Neural progenitor cell (in vitro differentiated cells): ENCODE data around the gene LRP5. TPM values are rescaled to one million over a fixed set of nuclear protein-coding genes. Genes with fewer than 3 reads are reported as not detected.

Source experiments
- DNase-seq: peaks from one replicate; pipeline ENCODE4 v3.0.0-alpha.2; 2016; ENCODE audit warnings: low spot score
- H2AFZ ChIP-seq: fragments of 200-600 bp; sonication (generic); replicated peaks from 2 replicates; pipeline ENCODE4 v1.6.1; 2016; ENCODE audit warnings: antibody characterized with exemption
- H3F3A ChIP-seq: fragments of 200-600 bp; sonication (generic); 2 replicates; pipeline ENCODE4 v1.6.1; 2016; ENCODE audit warnings: antibody characterized with exemption, low read depth
- H3K27ac ChIP-seq: fragments of 200-600 bp; sonication (generic); 2 replicates; pipeline ENCODE4 v1.5.1; 2016; ENCODE audit warnings: mild to moderate bottlenecking
- H3K27me3 ChIP-seq: fragments of 200-600 bp; sonication (generic); 2 replicates; pipeline ENCODE4 v1.6.1; 2016; ENCODE audit warnings: mild to moderate bottlenecking, moderate library complexity
- H3K36me3 ChIP-seq: fragments of 200-600 bp; sonication (generic); 2 replicates; pipeline ENCODE4 v1.5.1; 2016
- H3K4me1 ChIP-seq: fragments of 200-600 bp; sonication (generic); 2 replicates; pipeline ENCODE4 v1.6.1; 2016; ENCODE audit warnings: mixed run types
- H3K4me2 ChIP-seq: fragments of 200-600 bp; sonication (generic); 2 replicates; pipeline ENCODE4 v1.6.1; 2016
- H3K4me3 ChIP-seq: fragments of 200-600 bp; sonication (generic); 2 replicates; pipeline ENCODE4 v1.5.1; 2016
- H3K79me2 ChIP-seq: fragments of 200-600 bp; sonication (generic); 2 replicates; pipeline ENCODE4 v1.6.1; 2016; ENCODE audit warnings: low read depth
- H3K9ac ChIP-seq: fragments of 200-600 bp; sonication (generic); 2 replicates; pipeline ENCODE4 v1.6.1; 2016
- H3K9me3 ChIP-seq: fragments of 200-600 bp; sonication (generic); 2 replicates; pipeline ENCODE4 v1.5.1; 2016; ENCODE audit warnings: low read depth
- H4K20me1 ChIP-seq: fragments of 200-600 bp; sonication (generic); 2 replicates; pipeline ENCODE4 v1.6.1; 2016; ENCODE audit warnings: low read depth
- H3K27ac Mint-ChIP-seq: 3 replicates; pipeline ENCODE4 v1.8.0; 2021; ENCODE audit warnings: mixed read lengths
- H3K27me3 Mint-ChIP-seq: 2 replicates; pipeline ENCODE4 v1.8.0; 2022; ENCODE audit warnings: low read depth, mild to moderate bottlenecking, inconsistent platforms, moderate library complexity, mixed read lengths; ENCODE audit not compliant: insufficient read depth
- H3K36me3 Mint-ChIP-seq: 3 replicates; pipeline ENCODE4 v1.8.0; 2021; ENCODE audit warnings: mixed read lengths
- H3K4me1 Mint-ChIP-seq: 3 replicates; pipeline ENCODE4 v1.8.0; 2021; ENCODE audit warnings: mixed read lengths
- H3K4me3 Mint-ChIP-seq: 3 replicates; pipeline ENCODE4 v1.8.0; 2021; ENCODE audit warnings: mild to moderate bottlenecking, moderate library complexity, mixed read lengths
- H3K9me3 Mint-ChIP-seq: 3 replicates; pipeline ENCODE4 v1.8.0; 2020; ENCODE audit warnings: mixed read lengths
- EZH2 ChIP-seq: fragments of 200-600 bp; sonication (generic); IDR thresholded peaks from 2 replicates; pipeline ENCODE4 v1.6.1; 2017; ENCODE audit warnings: antibody characterized with exemption, mild to moderate bottlenecking, moderate library complexity
- EZH2phosphoT487 ChIP-seq: fragments of 200-600 bp; sonication (generic); IDR thresholded peaks from 2 replicates; pipeline ENCODE4 v1.6.1; 2017; ENCODE audit warnings: antibody characterized with exemption
- total RNA-seq: library from RNA; depleted of rRNA; stranded (reverse); fragments of >200 nt; gene quantifications from 2 replicates; pipeline ENCODE4 v1.2.3, GENCODE V29; 2015; ENCODE audit warnings: low replicate concordance
- TF ChIP-seq, protein P1 (sequence below): fragments of 200-600 bp; sonication (generic); IDR thresholded peaks from 2 replicates; pipeline ENCODE4 v1.5.1; 2017; ENCODE audit warnings: antibody characterized with exemption, mild to moderate bottlenecking

The LRP5 gene
- total RNA-seq, 1 donor from 2014 or later, result 7.3 TPM

DNA sequence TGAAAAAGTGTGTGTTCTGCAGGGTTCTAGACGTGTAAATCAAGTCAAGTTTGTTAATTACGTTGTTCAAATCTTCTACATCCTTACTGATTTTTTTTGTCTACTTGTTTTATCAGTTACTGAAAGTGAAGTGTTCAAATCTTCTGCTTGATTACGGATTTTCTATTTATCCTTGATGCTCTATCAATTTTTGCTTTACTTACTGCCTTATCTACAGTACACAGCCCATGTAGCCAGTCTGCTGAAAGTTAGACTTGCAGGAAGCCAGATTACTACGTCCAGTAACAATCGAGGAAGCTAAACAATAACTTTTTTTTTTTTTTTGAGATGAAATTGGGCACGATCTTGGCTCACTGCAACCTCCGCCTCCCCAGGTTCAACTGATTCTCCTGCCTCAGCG is 25.0 kb upstream of the LRP5 start:
- no peak overlapping the region for H3K27ac ChIP-seq
- H3K9me3 Mint-ChIP-seq, result peaks cover 19% of the 10 kb centered on the region
- H3K4me3 ChIP-seq, result no peak overlapping the region
- TF ChIP-seq EZH2 (no peak), EZH2phosphoT487 (no peak)
- TF ChIP-seq, protein P1, sequence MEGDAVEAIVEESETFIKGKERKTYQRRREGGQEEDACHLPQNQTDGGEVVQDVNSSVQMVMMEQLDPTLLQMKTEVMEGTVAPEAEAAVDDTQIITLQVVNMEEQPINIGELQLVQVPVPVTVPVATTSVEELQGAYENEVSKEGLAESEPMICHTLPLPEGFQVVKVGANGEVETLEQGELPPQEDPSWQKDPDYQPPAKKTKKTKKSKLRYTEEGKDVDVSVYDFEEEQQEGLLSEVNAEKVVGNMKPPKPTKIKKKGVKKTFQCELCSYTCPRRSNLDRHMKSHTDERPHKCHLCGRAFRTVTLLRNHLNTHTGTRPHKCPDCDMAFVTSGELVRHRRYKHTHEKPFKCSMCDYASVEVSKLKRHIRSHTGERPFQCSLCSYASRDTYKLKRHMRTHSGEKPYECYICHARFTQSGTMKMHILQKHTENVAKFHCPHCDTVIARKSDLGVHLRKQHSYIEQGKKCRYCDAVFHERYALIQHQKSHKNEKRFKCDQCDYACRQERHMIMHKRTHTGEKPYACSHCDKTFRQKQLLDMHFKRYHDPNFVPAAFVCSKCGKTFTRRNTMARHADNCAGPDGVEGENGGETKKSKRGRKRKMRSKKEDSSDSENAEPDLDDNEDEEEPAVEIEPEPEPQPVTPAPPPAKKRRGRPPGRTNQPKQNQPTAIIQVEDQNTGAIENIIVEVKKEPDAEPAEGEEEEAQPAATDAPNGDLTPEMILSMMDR, result no peak
- H3K4me3 Mint-ChIP-seq, result no peak overlapping the region
- no peak overlapping the region for H3K9ac ChIP-seq
- H3K79me2 ChIP-seq, result no peaks in the 10 kb centered on the region
- peaks cover 3% of the 10 kb centered on the region for H3K27me3 Mint-ChIP-seq
- DNase-seq, result no peak
- no peaks in the 10 kb centered on the region for H3K27me3 ChIP-seq
- no peak overlapping the region for H2AFZ ChIP-seq
- H3F3A ChIP-seq, result no peaks in the 10 kb centered on the region
- no peak overlapping the region for H3K4me2 ChIP-seq
- no peaks in the 10 kb centered on the region for H3K4me1 Mint-ChIP-seq
- H3K27ac Mint-ChIP-seq, result no peak overlapping the region
- no peaks in the 10 kb centered on the region for H3K9me3 ChIP-seq
- no peaks in the 10 kb centered on the region for H3K36me3 Mint-ChIP-seq
- H4K20me1 ChIP-seq, result no peaks in the 10 kb centered on the region
- no peaks in the 10 kb centered on the region for H3K4me1 ChIP-seq
- no peaks in the 10 kb centered on the region for H3K36me3 ChIP-seq

DNA sequence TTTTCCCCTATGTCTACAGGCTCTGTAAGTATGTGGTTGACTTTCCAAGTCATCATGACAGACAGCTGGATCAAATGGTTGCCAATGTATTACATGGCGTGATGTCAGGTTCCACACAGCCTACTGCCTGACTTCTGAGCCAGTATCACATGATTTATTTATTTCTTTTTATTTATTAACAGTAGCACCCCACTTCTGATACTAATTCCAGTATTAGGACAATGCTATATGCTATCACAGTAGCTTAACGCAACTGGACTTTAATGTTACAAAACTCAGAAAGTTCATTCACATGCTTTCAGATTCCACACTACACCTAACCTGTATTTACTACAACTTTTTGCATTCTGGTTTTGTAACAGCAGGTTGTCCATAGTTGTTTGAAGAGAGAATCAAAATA is 22.9 kb upstream of the LRP5 start:
- no peak overlapping the region for H2AFZ ChIP-seq
- Mint-ChIP-seq H3K27ac (no peak overlapping the region), H3K27me3 (no peaks in the 10 kb centered on the region), H3K4me3 (no peak overlapping the region), H3K36me3 (no peaks in the 10 kb centered on the region), H3K4me1 (no peaks in the 10 kb centered on the region), H3K9me3 (peaks cover 17% of the 10 kb centered on the region)
- no peak overlapping the region for H3K27ac ChIP-seq
- H3K79me2 ChIP-seq, result no peaks in the 10 kb centered on the region
- H3K4me2 ChIP-seq, result no peak overlapping the region
- no peak for DNase-seq
- no peak overlapping the region for H3K4me3 ChIP-seq
- H3F3A ChIP-seq, result no peaks in the 10 kb centered on the region
- no peaks in the 10 kb centered on the region for H3K27me3 ChIP-seq
- no peaks in the 10 kb centered on the region for H3K9me3 ChIP-seq
- H3K4me1 ChIP-seq, result no peaks in the 10 kb centered on the region
- TF ChIP-seq EZH2, result no peak
- H4K20me1 ChIP-seq, result no peaks in the 10 kb centered on the region
- H3K9ac ChIP-seq, result no peak overlapping the region
- H3K36me3 ChIP-seq, result no peaks in the 10 kb centered on the region

DNA sequence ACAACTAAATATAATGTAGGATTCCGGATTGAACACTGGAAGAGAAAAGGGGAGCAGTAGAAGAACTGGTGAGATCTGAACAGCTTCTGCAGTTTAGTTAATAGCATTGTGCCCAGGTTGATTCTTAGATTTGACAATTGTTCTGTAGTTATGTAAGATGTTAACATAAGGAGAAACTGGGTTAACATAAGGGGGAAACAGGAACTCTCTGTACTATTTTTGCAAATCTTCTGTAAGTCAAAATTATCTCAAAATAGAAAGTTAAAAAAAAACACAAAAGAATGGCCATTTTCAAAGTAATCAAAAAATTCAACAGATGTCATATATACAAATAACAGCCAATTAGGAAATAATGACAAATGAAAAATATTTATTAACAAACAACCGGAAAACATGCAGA is 18.7 kb upstream of the LRP5 start:
- Histone ChIP-seq H3K27me3 (no peaks in the 10 kb centered on the region), H3K4me1 (no peaks in the 10 kb centered on the region), H2AFZ (no peak overlapping the region), H3K9me3 (no peaks in the 10 kb centered on the region), H3K4me3 (no peak overlapping the region), H3K36me3 (no peaks in the 10 kb centered on the region), H4K20me1 (no peaks in the 10 kb centered on the region), H3F3A (no peaks in the 10 kb centered on the region), H3K4me2 (no peak overlapping the region), H3K79me2 (no peaks in the 10 kb centered on the region), H3K27ac (no peak overlapping the region), H3K9ac (no peak overlapping the region)
- no peaks in the 10 kb centered on the region for H3K4me1 Mint-ChIP-seq
- no peak for DNase-seq
- peaks cover 2% of the 10 kb centered on the region for H3K27me3 Mint-ChIP-seq
- no peak for TF ChIP-seq EZH2
- TF ChIP-seq, protein P1, result no peak
- no peak for TF ChIP-seq EZH2phosphoT487
- peaks cover 5% of the 10 kb centered on the region for H3K9me3 Mint-ChIP-seq
- no peak overlapping the region for H3K4me3 Mint-ChIP-seq
- no peaks in the 10 kb centered on the region for H3K36me3 Mint-ChIP-seq
- no peak overlapping the region for H3K27ac Mint-ChIP-seq

DNA sequence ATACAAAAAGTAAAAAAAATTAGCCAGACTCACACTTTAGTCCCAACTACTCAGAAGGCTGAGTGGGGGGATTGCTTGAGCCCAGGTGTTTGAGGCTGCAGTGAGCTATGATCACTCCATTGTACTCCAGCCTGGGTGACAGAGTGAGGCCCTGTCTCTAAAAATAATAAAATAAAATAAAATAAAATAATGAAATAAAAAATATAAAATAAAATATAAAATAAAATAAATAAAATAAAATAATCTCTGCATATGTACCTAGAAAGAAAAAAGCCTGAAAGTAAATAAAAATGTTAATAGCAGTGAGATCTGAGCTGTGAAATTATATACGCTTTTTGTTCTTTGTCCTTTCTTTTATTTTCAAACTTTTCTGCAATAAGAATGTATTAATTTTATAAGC is 17.1 kb upstream of the LRP5 start:
- Histone ChIP-seq H3K9me3 (no peaks in the 10 kb centered on the region), H3K9ac (no peak overlapping the region), H3F3A (no peaks in the 10 kb centered on the region), H3K27me3 (no peaks in the 10 kb centered on the region), H3K4me3 (no peak overlapping the region), H4K20me1 (no peaks in the 10 kb centered on the region), H3K27ac (no peak overlapping the region), H2AFZ (no peak overlapping the region), H3K79me2 (no peaks in the 10 kb centered on the region), H3K4me2 (no peak overlapping the region), H3K36me3 (no peaks in the 10 kb centered on the region), H3K4me1 (no peaks in the 10 kb centered on the region)
- no peak for DNase-seq
- no peaks in the 10 kb centered on the region for H3K36me3 Mint-ChIP-seq
- no peaks in the 10 kb centered on the region for H3K9me3 Mint-ChIP-seq
- no peak for TF ChIP-seq EZH2
- no peak for TF ChIP-seq EZH2phosphoT487
- TF ChIP-seq, protein P1, result no peak
- H3K4me3 Mint-ChIP-seq, result no peak overlapping the region
- peaks cover 2% of the 10 kb centered on the region for H3K27me3 Mint-ChIP-seq
- no peaks in the 10 kb centered on the region for H3K4me1 Mint-ChIP-seq
- H3K27ac Mint-ChIP-seq, result no peak overlapping the region
